OCI-LY1 (cell line): Measurements from ENCODE around the gene LAMA4.

Experiments used
- CTCF ChIP-seq: fragments of 200-600 bp; sonication (generic), shearing (Covaris generic); IDR thresholded peaks from 2 replicates; pipeline ENCODE4 v1.5.1; 2017; ENCODE audit warnings: mild to moderate bottlenecking, antibody characterized with exemption, low read length, moderate library complexity, mixed read lengths
- EZH2 ChIP-seq: fragments of 200-600 bp; sonication (generic), shearing (Covaris generic); IDR thresholded peaks from 2 replicates; pipeline ENCODE4 v1.8.0; 2017; ENCODE audit warnings: borderline replicate concordance, mixed run types, mild to moderate bottlenecking, antibody characterized with exemption, low read length, moderate library complexity, mixed read lengths

- TF ChIP-seq CTCF, result no peak
- no peak for TF ChIP-seq EZH2
These were observed 32.1 kb downstream of the LAMA4 start for GRCh38 chr6:112221981-112222852.
